Endothelial cell (in vitro differentiated cells): ENCODE results near the gene EFCAB6. TPM values are rescaled to one million over a fixed set of nuclear protein-coding genes. Genes with fewer than 3 reads are reported as not detected.

Source experiments
- DNase-seq: peaks from one replicate; pipeline ENCODE4 v3.0.0; 2021; ENCODE audit warnings: low spot score
- H3K27ac Mint-ChIP-seq: one replicate; pipeline ENCODE4 v1.8.0; 2021; ENCODE audit warnings: mixed read lengths, inconsistent platforms; ENCODE audit not compliant: unreplicated experiment
- H3K27me3 Mint-ChIP-seq: one replicate; pipeline ENCODE4 v1.8.0; 2021; ENCODE audit warnings: mild to moderate bottlenecking, moderate library complexity, mixed read lengths, inconsistent platforms; ENCODE audit not compliant: unreplicated experiment
- H3K36me3 Mint-ChIP-seq: one replicate; pipeline ENCODE4 v1.8.0; 2021; ENCODE audit warnings: mild to moderate bottlenecking, low read depth, mixed read lengths, inconsistent platforms; ENCODE audit not compliant: unreplicated experiment
- H3K4me1 Mint-ChIP-seq: one replicate; pipeline ENCODE4 v1.8.0; 2021; ENCODE audit warnings: mild to moderate bottlenecking, mixed read lengths, inconsistent platforms; ENCODE audit not compliant: unreplicated experiment
- H3K4me3 Mint-ChIP-seq: one replicate; pipeline ENCODE4 v1.8.0; 2021; ENCODE audit warnings: mild to moderate bottlenecking, mixed read lengths, inconsistent platforms; ENCODE audit not compliant: unreplicated experiment
- H3K9me3 Mint-ChIP-seq: one replicate; pipeline ENCODE4 v1.8.0; 2021; ENCODE audit warnings: mixed read lengths, inconsistent platforms; ENCODE audit not compliant: unreplicated experiment
- CTCF ChIP-seq: fragments of 200-600 bp; sonication (generic); IDR thresholded peaks from one replicate; pipeline ENCODE4 v1.5.0; 2021; ENCODE audit warnings: antibody characterized with exemption; ENCODE audit not compliant: unreplicated experiment
- total RNA-seq: library from RNA; stranded (reverse); fragmentation: NEBNext Ultra II Directional; extraction: Animal tissue kit (Norgen Biotek cat#: 25700); gene quantifications from one replicate; pipeline ENCODE4 v1.2.1, GENCODE V29; 2021; ENCODE audit not compliant: unreplicated experiment

EFCAB6 gene
- total RNA-seq, 1 donor from 2014 or later = 0.69 TPM

GRCh38 chr22:43504068-43504467 lies 308.0 kb downstream of the EFCAB6 start:
- Mint-ChIP-seq H3K4me3 (no peak overlapping the region), H3K9me3 (no peaks in the 10 kb centered on the region), H3K27me3 (peaks cover 4% of the 10 kb centered on the region), H3K36me3 (no peaks in the 10 kb centered on the region), H3K27ac (no peak overlapping the region), H3K4me1 (no peaks in the 10 kb centered on the region)
- no peak for DNase-seq
- TF ChIP-seq CTCF = no peak

GRCh38 chr22:43502306-43502874 lies 309.7 kb downstream of the EFCAB6 start:
- Mint-ChIP-seq H3K4me3 (no peak overlapping the region), H3K27ac (no peak overlapping the region), H3K4me1 (no peaks in the 10 kb centered on the region), H3K9me3 (no peaks in the 10 kb centered on the region), H3K36me3 (no peaks in the 10 kb centered on the region), H3K27me3 (peaks cover 4% of the 10 kb centered on the region)
- DNase-seq = no peak
- no peak for TF ChIP-seq CTCF

- no peak overlapping the region for H3K4me3 Mint-ChIP-seq
- no peaks in the 10 kb centered on the region for H3K36me3 Mint-ChIP-seq
- H3K27me3 Mint-ChIP-seq = peaks cover 4% of the 10 kb centered on the region
- no peak for DNase-seq
- no peaks in the 10 kb centered on the region for H3K9me3 Mint-ChIP-seq
- TF ChIP-seq CTCF = no peak
- H3K4me1 Mint-ChIP-seq = no peaks in the 10 kb centered on the region
- H3K27ac Mint-ChIP-seq = no peak overlapping the region
These were observed 310.2 kb downstream of the EFCAB6 start for GRCh38 chr22:43501878-43502277.

- H3K27me3 Mint-ChIP-seq = peaks cover 4% of the 10 kb centered on the region
- no peaks in the 10 kb centered on the region for H3K9me3 Mint-ChIP-seq
- H3K4me1 Mint-ChIP-seq = no peaks in the 10 kb centered on the region
- H3K27ac Mint-ChIP-seq = no peak overlapping the region
- H3K4me3 Mint-ChIP-seq = no peak overlapping the region
- no peak for TF ChIP-seq CTCF
- no peak for DNase-seq
- no peaks in the 10 kb centered on the region for H3K36me3 Mint-ChIP-seq
These were observed 311.0 kb downstream of the EFCAB6 start for GRCh38 chr22:43500792-43501785.

- H3K36me3 Mint-ChIP-seq = no peaks in the 10 kb centered on the region
- no peak overlapping the region for H3K4me3 Mint-ChIP-seq
- no peak overlapping the region for H3K27ac Mint-ChIP-seq
- no peak for TF ChIP-seq CTCF
- peaks cover 8% of the 10 kb centered on the region for H3K27me3 Mint-ChIP-seq
- DNase-seq = no peak
- H3K9me3 Mint-ChIP-seq = no peaks in the 10 kb centered on the region
- no peaks in the 10 kb centered on the region for H3K4me1 Mint-ChIP-seq
These were observed 313.2 kb downstream of the EFCAB6 start for GRCh38 chr22:43498856-43499253.
